HepG2 (cell line): ENCODE data around the gene SLC20A1. TPM values are rescaled to one million over a fixed set of nuclear protein-coding genes. Genes with fewer than 3 reads are reported as not detected.

Source experiments
- DR1 ChIP-seq: sonication (generic); formaldehyde crosslinking; IDR thresholded peaks from 2 replicates; pipeline ENCODE4 v1.8.0; 2021; ENCODE audit warnings: mild to moderate bottlenecking, missing genetic modification reagents, inconsistent platforms
- GATAD1 ChIP-seq: IDR thresholded peaks from 2 replicates; pipeline ENCODE4 v1.6.1; 2016; ENCODE audit warnings: missing genetic modification reagents, missing compliant biosample characterization
- KMT2A ChIP-seq: sonication (generic); formaldehyde crosslinking; IDR thresholded peaks from 2 replicates; pipeline ENCODE4 v1.4.0; 2020; ENCODE audit warnings: missing genetic modification reagents
- MYC ChIP-seq: sonication (generic); formaldehyde crosslinking; IDR thresholded peaks from 2 replicates; pipeline ENCODE4 v1.9.0; 2021; ENCODE audit warnings: missing genetic modification reagents, borderline replicate concordance
- RNF2 ChIP-seq: fragments of 450-650 bp; conservative IDR thresholded peaks from 2 replicates; pipeline ENCODE4 v1.6.1; 2016; ENCODE audit warnings: low read depth
- SIN3A ChIP-seq: IDR thresholded peaks from 2 replicates; pipeline ENCODE4 v1.6.1; 2011; ENCODE audit warnings: low read depth, mild to moderate bottlenecking, control low read depth, low read length, borderline replicate concordance
- SNAPC4 ChIP-seq: sonication (generic); formaldehyde crosslinking; IDR thresholded peaks from 2 replicates; pipeline ENCODE4 v1.4.0; 2020; ENCODE audit warnings: mild to moderate bottlenecking, missing genetic modification reagents
- SRSF9 ChIP-seq: fragments of 200-400 bp; formaldehyde crosslinking; IDR thresholded peaks from 2 replicates; pipeline ENCODE4 v1.6.1; 2018; ENCODE audit warnings: borderline replicate concordance, mild to moderate bottlenecking, low read depth, low read length; ENCODE audit not compliant: insufficient read depth, poor library complexity, severe bottlenecking
- ZBTB34 ChIP-seq: sonication (generic); formaldehyde crosslinking; IDR thresholded peaks from 2 replicates; pipeline ENCODE4 v1.8.0; 2022; ENCODE audit warnings: mild to moderate bottlenecking, missing genetic modification reagents
- ZFP62 ChIP-seq: sonication (generic); formaldehyde crosslinking; IDR thresholded peaks from 2 replicates; pipeline ENCODE4 v1.4.0; 2020; ENCODE audit warnings: missing genetic modification reagents
- ZNF101 ChIP-seq: sonication (generic); formaldehyde crosslinking; IDR thresholded peaks from 2 replicates; pipeline ENCODE4 v1.4.0; 2020; ENCODE audit warnings: mild to moderate bottlenecking, low read depth, missing genetic modification reagents, borderline replicate concordance
- polyA plus RNA-seq, 8 experiments: library from polyadenylated mRNA; depleted of rRNA in 3 of 8; stranded (reverse) in 7 of 8; unstranded in 1 of 8; fragments of >200 nt; fragmentation: Illumina TruSeq in 4 of 8; extraction: Trizol in 4 of 8; gene quantifications; 2 replicates each; pipeline versions ENCODE4 v1.2.1 to v1.2.3, GENCODE V29; 2011 to 2016; ENCODE audit warnings: low read depth in 4 of 8, missing spikeins in 1 of 8, mixed read lengths in 1 of 8; ENCODE audit not compliant: insufficient read depth in 1 of 8
- total RNA-seq, 5 experiments: library from RNA; depleted of rRNA; stranded (reverse); fragments of >200 nt; fragmentation: Illumina TruSeq; extraction: Trizol; gene quantifications; 2 replicates each; pipeline ENCODE4 v1.2.3, GENCODE V29; 2016; ENCODE audit warnings: low read depth in 1 of 5
- TF ChIP-seq, protein P1 (sequence below): sonication (generic); formaldehyde crosslinking; IDR thresholded peaks from 2 replicates; pipeline ENCODE4 v1.8.1; 2022; ENCODE audit warnings: mild to moderate bottlenecking, missing genetic modification reagents

SLC20A1 gene
- total and polyA plus RNA-seq, 2 of the 13 experiments (the other 11 are each of a cell fraction or from before 2014, with no cell fraction given) = 54.0 to 85.9 TPM

GRCh38 chr2:112600634-112601033, 45.1 kb upstream of the SLC20A1 start (continued):
- TF ChIP-seq SNAPC4 (CRISPR knock-in tag) (no peak), ZBTB34 (CRISPR knock-in tag) (no peak), SIN3A (no peak), ZNF101 (CRISPR knock-in tag) (no peak), SRSF9 (no peak), ZFP62 (CRISPR knock-in tag) (no peak), GATAD1 (CRISPR knock-in tag) (no peak), MYC (CRISPR knock-in tag) (no peak), DR1 (CRISPR knock-in tag) (no peak), KMT2A (no peak), RNF2 (no peak)
- TF ChIP-seq, protein P1, sequence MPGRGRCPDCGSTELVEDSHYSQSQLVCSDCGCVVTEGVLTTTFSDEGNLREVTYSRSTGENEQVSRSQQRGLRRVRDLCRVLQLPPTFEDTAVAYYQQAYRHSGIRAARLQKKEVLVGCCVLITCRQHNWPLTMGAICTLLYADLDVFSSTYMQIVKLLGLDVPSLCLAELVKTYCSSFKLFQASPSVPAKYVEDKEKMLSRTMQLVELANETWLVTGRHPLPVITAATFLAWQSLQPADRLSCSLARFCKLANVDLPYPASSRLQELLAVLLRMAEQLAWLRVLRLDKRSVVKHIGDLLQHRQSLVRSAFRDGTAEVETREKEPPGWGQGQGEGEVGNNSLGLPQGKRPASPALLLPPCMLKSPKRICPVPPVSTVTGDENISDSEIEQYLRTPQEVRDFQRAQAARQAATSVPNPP = no peak
